Measurements from ENCODE around the gene NT5C1A. TPM values are rescaled to one million over a fixed set of nuclear protein-coding genes. Genes with fewer than 3 reads are reported as not detected.

Gene NT5C1A
- total RNA-seq, 2 experiments from 2014 or later, result 0.21 TPM; not detected in 1

DNA sequence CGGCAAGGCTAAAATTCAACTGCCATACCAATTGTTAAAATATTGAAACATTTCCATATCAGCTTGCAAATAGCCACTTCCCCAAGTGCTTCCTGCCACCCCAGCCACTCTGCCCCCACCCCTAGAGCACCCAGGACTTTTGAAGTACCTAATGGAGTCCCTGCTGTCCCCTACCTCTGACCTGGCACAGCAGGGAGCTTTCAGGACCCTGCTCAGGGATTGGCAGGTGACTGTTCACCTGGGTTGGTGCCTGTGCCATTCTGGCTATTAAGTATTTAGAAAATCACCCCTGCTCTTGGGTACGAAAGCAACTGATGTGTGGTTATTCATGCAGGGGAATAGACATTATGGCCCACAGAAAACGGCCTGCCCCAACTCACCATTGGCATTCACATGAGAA lies 28.4 kb upstream of the NT5C1A start:
- DNase-seq, result no peak
- Mint-ChIP-seq H3K36me3 (ENCODE audit: low read depth) (no peaks in the 10 kb centered on the region), H3K4me1 (no peaks in the 10 kb centered on the region), H3K27me3 (peaks cover 11% of the 10 kb centered on the region), H3K27ac (no peak overlapping the region), H3K4me3 (no peak overlapping the region), H3K9me3 (ENCODE audit: low read depth) (no peaks in the 10 kb centered on the region)
- intact Hi-C loops (cut with DNase I, micrococcal nuclease), result no loop called here
- ATAC-seq, result no peak
- POLR2A ChIA-PET, result no interaction called here
- CTCF ChIA-PET, result interaction anchor here (0.7 to 1.6 kb wide), 5 partner anchors 30 to 90 kb away, joined by 3 to 5 read pairs (median 5); partner anchors contain the start of gene PPIE

DNA sequence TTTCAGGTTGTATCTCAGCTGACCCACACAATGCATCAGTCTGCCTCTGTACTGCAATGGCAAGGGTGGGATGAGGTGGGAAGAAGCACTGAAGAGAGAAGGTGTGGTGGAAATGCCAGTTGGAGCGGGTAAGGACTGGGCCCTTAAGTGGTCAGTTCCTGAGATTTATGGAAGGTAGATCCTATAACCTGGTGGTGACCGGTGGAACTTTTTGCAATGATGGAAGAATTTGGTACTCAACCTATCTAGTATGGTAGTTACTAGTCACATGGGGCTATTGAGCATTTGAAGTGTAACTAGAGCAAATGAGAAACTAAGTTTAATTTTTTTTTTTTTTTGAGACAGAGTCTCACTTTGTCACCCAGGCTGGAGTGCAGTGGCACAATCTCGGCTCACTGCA lies 27.5 kb upstream of the NT5C1A start:
- H3K36me3 Mint-ChIP-seq (ENCODE audit: low read depth), result no peaks in the 10 kb centered on the region
- H3K4me3 Mint-ChIP-seq, result no peak overlapping the region
- ChIA-PET POLR2A (interaction anchor here (0.6 kb wide), 1 partner anchor 9 kb away, joined by 4 read pairs; no protein-coding TSS in a partner anchor), CTCF (interaction anchor here (0.6 to 1.6 kb wide), 4 partner anchors 41 to 1287 kb away, joined by 3 to 5 read pairs (median 3); no protein-coding TSS in a partner anchor)
- peaks cover 7% of the 10 kb centered on the region for H3K4me1 Mint-ChIP-seq
- peaks cover 14% of the 10 kb centered on the region for H3K27me3 Mint-ChIP-seq
- no peak for DNase-seq
- no peaks in the 10 kb centered on the region for H3K9me3 Mint-ChIP-seq (ENCODE audit: low read depth)
- no peak overlapping the region for H3K27ac Mint-ChIP-seq
- no peak for ATAC-seq
- intact Hi-C loops (cut with DNase I, micrococcal nuclease), result no loop called here

DNA sequence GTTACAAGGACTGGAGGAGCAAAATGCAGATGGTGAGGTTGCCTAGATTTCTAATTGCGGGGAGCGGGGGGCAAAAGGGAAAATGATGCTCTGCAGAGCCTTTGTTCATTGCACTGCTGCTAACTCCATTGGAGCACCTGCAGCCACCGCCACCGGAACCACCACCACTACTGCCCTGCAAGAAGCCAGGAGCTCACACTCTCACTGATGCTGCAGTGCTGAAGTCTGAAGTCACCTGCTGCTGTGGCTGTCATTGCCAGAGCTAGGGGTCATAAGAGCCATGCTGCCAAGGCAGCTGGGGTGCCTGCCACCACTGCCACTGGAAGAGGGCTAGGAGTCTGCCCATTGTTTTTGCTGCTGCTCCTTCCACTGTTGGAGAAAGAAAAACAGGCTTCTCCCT lies 26.7 kb upstream of the NT5C1A start:
- no peak overlapping the region for H3K27ac Mint-ChIP-seq
- no peak for ATAC-seq
- ChIA-PET POLR2A (interaction anchor here (0.6 kb wide), 1 partner anchor 10 kb away, joined by 4 read pairs; no protein-coding TSS in a partner anchor), CTCF (interaction anchor here (0.6 kb wide), 1 partner anchor 1288 kb away, joined by 3 read pairs; no protein-coding TSS in a partner anchor)
- intact Hi-C loops (cut with DNase I, micrococcal nuclease), result no loop called here
- DNase-seq, result no peak
- peaks cover 12% of the 10 kb centered on the region for H3K4me1 Mint-ChIP-seq
- H3K4me3 Mint-ChIP-seq, result no peak overlapping the region
- H3K9me3 Mint-ChIP-seq (ENCODE audit: low read depth), result no peaks in the 10 kb centered on the region
- no peaks in the 10 kb centered on the region for H3K36me3 Mint-ChIP-seq (ENCODE audit: low read depth)
- peaks cover 14% of the 10 kb centered on the region for H3K27me3 Mint-ChIP-seq

DNA sequence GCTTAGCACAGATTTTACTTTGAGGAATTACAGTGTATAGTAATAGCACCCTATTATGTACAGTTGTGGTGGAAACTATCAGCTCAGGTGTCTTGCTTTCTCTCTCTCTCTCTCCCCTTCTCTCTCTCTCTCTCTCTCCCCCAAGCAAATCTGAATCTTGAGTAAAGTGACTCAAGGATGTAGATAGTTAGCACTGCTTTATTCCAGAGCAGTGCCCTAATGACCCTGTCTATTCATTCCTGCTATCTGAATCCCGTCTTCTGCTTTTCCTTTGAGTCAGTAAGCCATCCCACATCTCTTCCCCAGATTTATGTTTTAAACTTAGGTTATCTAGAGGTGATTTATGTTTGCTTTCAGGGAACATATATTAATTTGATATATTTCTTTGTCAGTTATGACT lies 24.5 kb upstream of the NT5C1A start:
- POLR2A ChIA-PET, result no interaction called here
- DNase-seq, result no peak
- CTCF ChIA-PET, result interaction anchor here (1.3 to 1.6 kb wide), 2 partner anchors 86 to 90 kb away, joined by 5 read pairs; no protein-coding TSS in a partner anchor
- Mint-ChIP-seq H3K4me3 (no peak overlapping the region), H3K27me3 (peaks cover 17% of the 10 kb centered on the region), H3K9me3 (ENCODE audit: low read depth) (no peaks in the 10 kb centered on the region), H3K4me1 (peaks cover 20% of the 10 kb centered on the region), H3K27ac (no peak overlapping the region), H3K36me3 (ENCODE audit: low read depth) (no peaks in the 10 kb centered on the region)
- intact Hi-C loops (cut with DNase I, micrococcal nuclease), result no loop called here
- ATAC-seq, result no peak

DNA sequence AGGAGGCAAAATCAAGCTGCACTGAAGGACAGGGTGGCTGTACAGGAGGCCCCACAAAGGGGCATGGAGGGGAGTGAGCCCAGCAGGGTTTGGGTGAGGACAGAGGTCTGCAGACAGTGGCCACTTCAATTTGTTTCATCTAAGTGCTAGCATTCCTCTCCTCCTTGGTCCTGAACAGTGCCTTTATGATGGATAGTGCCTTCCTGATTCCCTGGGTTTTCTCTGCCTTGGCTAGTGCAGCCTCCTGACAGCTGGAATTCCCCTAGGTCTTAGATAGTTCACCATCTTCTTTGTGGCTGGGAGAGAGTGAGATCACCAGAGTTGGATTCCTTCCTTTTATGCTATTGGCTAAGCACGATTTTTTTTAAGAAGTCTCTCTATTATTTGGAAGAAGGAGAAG lies 23.1 kb upstream of the NT5C1A start:
- ChIA-PET POLR2A (no interaction called here), CTCF (interaction anchor here (1.5 kb wide), 1 partner anchor 85 kb away, joined by 4 read pairs; no protein-coding TSS in a partner anchor)
- H3K27ac Mint-ChIP-seq, result peak overlapping the region; percentile 22
- peaks cover 16% of the 10 kb centered on the region for H3K27me3 Mint-ChIP-seq
- intact Hi-C loops (cut with DNase I, micrococcal nuclease), result no loop called here
- no peak overlapping the region for H3K4me3 Mint-ChIP-seq
- no peaks in the 10 kb centered on the region for H3K9me3 Mint-ChIP-seq (ENCODE audit: low read depth)
- H3K4me1 Mint-ChIP-seq, result peaks cover 30% of the 10 kb centered on the region
- no peaks in the 10 kb centered on the region for H3K36me3 Mint-ChIP-seq (ENCODE audit: low read depth)
- DNase-seq (no peak), ATAC-seq (no peak)

DNA sequence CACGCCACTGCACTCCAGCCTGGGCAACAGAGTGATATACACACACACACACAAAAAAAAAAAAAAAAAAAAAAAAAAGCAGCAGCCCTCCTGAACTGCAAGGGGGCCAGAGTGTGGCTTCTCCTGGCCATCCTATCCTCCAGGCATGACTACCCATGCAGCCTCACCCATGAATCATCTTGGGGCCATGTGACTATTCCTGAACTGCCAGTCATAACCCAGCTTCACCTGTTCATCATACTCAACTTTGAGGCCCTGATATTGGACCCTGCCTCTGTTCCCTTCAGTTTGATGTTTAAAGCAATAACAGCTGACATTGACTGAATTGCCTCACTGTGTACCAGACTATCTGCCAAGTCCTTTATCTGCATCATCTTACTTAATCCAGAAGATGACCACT lies 22.1 kb upstream of the NT5C1A start:
- Mint-ChIP-seq H3K4me1 (peaks cover 36% of the 10 kb centered on the region), H3K4me3 (no peak overlapping the region), H3K36me3 (ENCODE audit: low read depth) (no peaks in the 10 kb centered on the region), H3K9me3 (ENCODE audit: low read depth) (no peaks in the 10 kb centered on the region), H3K27me3 (peaks cover 14% of the 10 kb centered on the region), H3K27ac (no peak overlapping the region)
- intact Hi-C loops (cut with DNase I, micrococcal nuclease), result loop anchor here in 1 of 2 experiments (5.0 kb wide), 1 partner anchor 1667 kb away; no protein-coding TSS in a partner anchor
- ChIA-PET CTCF (interaction anchor here (0.9 to 2.5 kb wide), 5 partner anchors 10 to 583 kb away, joined by 3 to 8 read pairs (median 4); no protein-coding TSS in a partner anchor), POLR2A (interaction anchor here (1.0 kb wide), 1 partner anchor 415 kb away, joined by 3 read pairs; no protein-coding TSS in a partner anchor)
- DNase-seq (peak; percentile 41), ATAC-seq (peak; percentile 57)

DNA sequence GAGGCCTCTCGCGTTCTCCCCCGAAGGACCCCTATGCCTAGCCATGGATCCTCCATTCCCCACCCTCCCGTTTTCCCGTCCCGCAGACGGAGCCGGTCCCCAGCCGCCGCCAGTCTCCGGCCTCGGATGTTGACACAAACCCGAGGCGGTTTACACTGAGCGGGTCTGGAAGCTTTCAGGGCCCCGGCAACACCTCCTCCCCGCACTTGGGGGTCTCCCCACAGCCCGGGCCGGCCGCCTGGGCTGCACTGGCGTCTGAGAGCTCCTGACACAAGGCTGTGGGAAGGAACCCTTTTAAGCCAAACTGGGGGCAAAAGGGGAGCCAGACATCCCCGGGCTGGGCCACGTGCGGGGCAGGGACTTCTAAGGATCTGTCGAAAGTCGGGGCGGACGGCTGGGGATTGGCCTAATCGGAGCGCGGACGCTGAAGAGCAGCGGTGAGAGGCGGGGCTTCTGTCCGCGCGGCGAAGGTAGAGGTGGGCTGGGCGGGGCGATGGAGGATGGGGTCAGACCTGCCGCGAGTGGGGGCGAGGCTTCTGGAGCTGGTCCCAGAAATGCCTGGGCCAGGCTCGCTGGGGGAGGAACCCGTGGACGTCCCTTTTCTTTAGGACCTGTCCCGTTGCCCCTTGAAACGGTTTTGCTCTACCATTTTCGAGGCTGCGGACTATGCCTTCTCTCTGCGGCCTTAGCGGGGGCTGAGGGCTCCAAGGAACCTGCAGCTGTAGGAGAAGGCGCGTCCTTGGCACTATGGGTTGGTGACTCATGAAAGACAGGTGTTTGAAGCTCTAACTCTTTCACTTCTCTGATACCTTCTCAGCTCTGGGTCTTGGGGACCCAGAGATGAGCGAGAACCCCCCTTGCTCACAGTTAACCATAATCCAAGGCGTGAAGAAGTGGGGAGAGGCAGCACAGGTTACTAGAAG lies 20.5 kb upstream of the NT5C1A start:
- H3K36me3 Mint-ChIP-seq (ENCODE audit: low read depth), result no peaks in the 10 kb centered on the region
- H3K27me3 Mint-ChIP-seq, result peaks cover 17% of the 10 kb centered on the region
- peak overlapping the region; percentile 68 for H3K4me3 Mint-ChIP-seq
- intact Hi-C loops (cut with DNase I, micrococcal nuclease), result loop anchor here in 1 of 2 experiments (5.0 kb wide), 1 partner anchor 1665 kb away; no protein-coding TSS in a partner anchor
- ATAC-seq, result no peak
- ChIA-PET POLR2A (interaction anchor here (0.5 to 1.5 kb wide), 3 partner anchors 21 to 33 kb away, joined by 3 to 9 read pairs (median 3); partner anchors contain the start of gene NT5C1A), CTCF (interaction anchor here (0.6 to 2.5 kb wide), 7 partner anchors 26 to 210 kb away, joined by 3 to 8 read pairs (median 4); no protein-coding TSS in a partner anchor)
- H3K9me3 Mint-ChIP-seq (ENCODE audit: low read depth), result no peaks in the 10 kb centered on the region
- peak; percentile 30 for DNase-seq
- peaks cover 36% of the 10 kb centered on the region for H3K4me1 Mint-ChIP-seq
- no peak overlapping the region for H3K27ac Mint-ChIP-seq

DNA sequence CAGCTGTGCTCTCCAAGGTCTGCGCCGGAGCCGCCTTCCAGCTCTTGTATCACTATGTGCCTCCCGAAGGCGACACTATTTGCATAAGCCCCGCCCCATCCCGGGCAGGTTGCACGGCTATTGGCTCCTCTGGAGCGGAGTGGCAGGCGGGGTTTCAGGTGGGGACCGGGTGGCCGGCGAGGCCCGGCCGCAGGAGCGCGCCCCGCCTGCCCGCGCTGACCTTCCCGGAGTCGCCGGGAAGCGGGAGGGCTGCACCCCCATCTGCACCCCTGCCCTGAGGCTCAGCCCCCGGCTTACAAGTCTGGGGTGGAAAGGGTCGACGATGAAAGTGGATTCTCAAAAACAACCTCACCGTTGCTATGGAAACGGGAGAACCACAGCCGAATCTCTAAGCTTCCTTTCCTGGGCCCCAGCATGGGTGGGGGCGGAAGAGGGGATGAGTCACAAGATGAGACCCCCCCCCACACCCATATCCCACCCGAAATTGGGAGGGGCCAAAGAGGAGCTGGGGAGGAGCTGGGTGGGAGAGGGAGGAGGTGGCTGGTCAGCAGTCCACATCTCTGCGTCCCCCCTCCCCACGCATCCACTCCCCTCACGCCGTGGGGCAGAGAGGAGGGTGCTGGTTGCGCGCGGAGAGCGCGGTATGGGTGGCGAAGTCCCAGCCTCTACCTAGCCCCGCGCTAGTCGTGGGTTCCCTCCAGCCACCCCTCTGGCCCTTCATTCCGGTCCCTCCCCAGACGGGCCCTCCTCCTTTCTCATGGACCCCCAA lies 19.7 kb upstream of the NT5C1A start, which contains the start of gene HPCAL4:
TSS of gene HPCAL4 (minus strand) at position 51 of the 769 bp plus-strand sequence. CDS start 6,830 bp downstream, outside the sequence.
- peak within 1 kb of the TSS; percentile 68 for H3K4me3 Mint-ChIP-seq
- CTCF ChIA-PET, result interaction anchor here (0.5 to 1.1 kb wide), 6 partner anchors 19 to 368 kb away, joined by 3 to 4 read pairs (median 3); no protein-coding TSS in a partner anchor
- H3K27me3 Mint-ChIP-seq, result peaks cover 17% of the 10 kb centered on the region
- H3K4me1 Mint-ChIP-seq, result peaks cover 36% of the 10 kb centered on the region
- intact Hi-C loops (cut with DNase I, micrococcal nuclease), result loop anchor here (1.0 to 5.0 kb wide), 4 partner anchors 25 to 1664 kb away; partner anchors contain the start of gene PPIE (in 1 of the 2)
- H3K9me3 Mint-ChIP-seq (ENCODE audit: low read depth), result no peaks in the 10 kb centered on the region
- POLR2A ChIA-PET, result interaction anchor here (0.5 to 1.5 kb wide), 3 partner anchors 20 to 32 kb away, joined by 3 to 9 read pairs (median 3); partner anchors contain the start of gene NT5C1A
- peak; percentile 91 for DNase-seq
- no peaks in the 10 kb centered on the region for H3K36me3 Mint-ChIP-seq (ENCODE audit: low read depth)
- no peak within 1 kb of the TSS for H3K27ac Mint-ChIP-seq
- ATAC-seq, result peak; percentile 94

DNA sequence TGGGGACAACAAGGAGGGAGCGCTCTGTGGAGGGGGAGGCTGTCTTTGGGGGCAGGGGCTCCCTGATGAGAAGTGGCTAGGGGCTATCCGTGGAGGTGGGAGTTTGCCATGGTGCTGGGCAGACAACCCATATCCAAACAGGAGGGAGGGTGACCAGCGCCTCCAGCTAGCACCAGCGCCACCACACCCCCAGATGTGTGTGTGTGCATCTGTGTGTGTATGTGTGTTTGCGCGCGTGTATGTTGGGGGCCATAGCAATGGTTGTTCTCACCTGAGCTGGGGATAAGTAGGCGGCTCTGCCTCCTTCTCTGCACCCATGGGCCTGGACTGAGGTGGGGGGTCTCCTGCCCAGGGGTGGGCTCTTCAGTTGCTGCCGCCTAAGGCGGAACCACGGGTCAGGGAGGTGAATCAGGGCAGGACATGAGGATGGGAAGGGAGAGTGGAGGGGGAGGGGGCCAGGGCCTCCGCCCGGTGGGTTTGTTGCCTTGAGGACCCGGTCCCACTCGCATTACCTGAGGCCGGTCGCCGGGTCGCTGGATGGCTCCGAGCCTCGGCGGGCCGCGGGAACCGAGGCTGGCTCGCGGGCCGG lies 19.0 kb upstream of the NT5C1A start:
- H3K4me1 Mint-ChIP-seq, result peaks cover 36% of the 10 kb centered on the region
- H3K9me3 Mint-ChIP-seq (ENCODE audit: low read depth), result no peaks in the 10 kb centered on the region
- peak overlapping the region; percentile 68 for H3K4me3 Mint-ChIP-seq
- intact Hi-C loops (cut with DNase I, micrococcal nuclease), result loop anchor here (1.0 to 5.0 kb wide), 4 partner anchors 24 to 1664 kb away; partner anchors contain the start of gene PPIE (in 1 of the 2)
- ChIA-PET CTCF (interaction anchor here (0.5 to 1.6 kb wide), 5 partner anchors 10 to 369 kb away, joined by 3 to 4 read pairs (median 3); no protein-coding TSS in a partner anchor), POLR2A (interaction anchor here (0.6 to 1.7 kb wide), 4 partner anchors 9 to 32 kb away, joined by 3 to 4 read pairs (median 3); partner anchors contain the start of gene NT5C1A)
- H3K27me3 Mint-ChIP-seq, result peaks cover 20% of the 10 kb centered on the region
- ATAC-seq (peak; percentile 3), DNase-seq (peak; percentile 19)
- H3K27ac Mint-ChIP-seq, result no peak overlapping the region
- H3K36me3 Mint-ChIP-seq (ENCODE audit: low read depth), result no peaks in the 10 kb centered on the region

DNA sequence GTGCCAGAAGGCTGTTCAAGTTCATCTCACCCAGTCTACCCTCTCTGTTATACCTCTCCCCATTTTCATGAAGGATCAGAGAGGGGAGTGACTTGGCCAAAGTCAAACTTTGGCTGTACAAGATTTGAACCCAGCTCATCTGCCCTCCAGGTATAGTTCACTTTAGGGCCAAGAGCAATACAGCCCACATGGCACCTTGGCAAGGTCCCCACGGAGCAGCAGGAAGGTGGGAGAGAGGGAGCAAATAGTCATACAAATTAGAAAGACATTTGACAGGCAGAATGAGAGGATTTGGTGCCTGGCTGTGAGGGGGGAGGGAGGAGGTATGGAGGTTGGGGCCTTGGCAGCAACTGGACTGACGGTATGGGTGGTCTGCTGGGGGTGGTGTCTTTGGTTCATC lies 18.3 kb upstream of the NT5C1A start:
- intact Hi-C loops (cut with DNase I, micrococcal nuclease), result loop anchor here (2.0 to 5.0 kb wide), 2 partner anchors 23 to 1663 kb away; no protein-coding TSS in a partner anchor
- Mint-ChIP-seq H3K27me3 (peaks cover 19% of the 10 kb centered on the region), H3K9me3 (ENCODE audit: low read depth) (no peaks in the 10 kb centered on the region), H3K27ac (no peak overlapping the region), H3K4me1 (peaks cover 35% of the 10 kb centered on the region), H3K36me3 (ENCODE audit: low read depth) (no peaks in the 10 kb centered on the region), H3K4me3 (peak overlapping the region; percentile 68)
- ATAC-seq (no peak), DNase-seq (no peak)
- ChIA-PET CTCF (interaction anchor here (0.6 to 1.6 kb wide), 3 partner anchors 9 to 54 kb away, joined by 3 to 4 read pairs (median 3); no protein-coding TSS in a partner anchor), POLR2A (interaction anchor here (0.6 to 1.7 kb wide), 2 partner anchors 8 to 19 kb away, joined by 3 to 4 read pairs; no protein-coding TSS in a partner anchor)

All from activated CD4-positive, alpha-beta T cell treated with anti-CD3 and anti-CD28 coated beads for 36 hours (primary cell).